IPS-18c (cell line): ENCODE measurements around the gene RPL21.
A peak's percentile ranks its signal among the peaks of the same experiment; 100 is the strongest.
"Not testable (repeated sequence)": the region's sequence is repeated elsewhere in the genome, so short reads cannot be mapped to it uniquely, and the experiment has no call there.

Experiments used
- H3K4me3 ChIP-seq: 2 replicates; pipeline ENCODE4 v1.7.0; 2013; ENCODE audit warnings: low read depth, mild to moderate bottlenecking, low read length, moderate library complexity; ENCODE audit not compliant: insufficient read depth
- H3K9me3 ChIP-seq: one replicate; pipeline ENCODE4 v1.6.1; 2013; ENCODE audit warnings: mild to moderate bottlenecking, low read length, moderate library complexity; ENCODE audit not compliant: control insufficient read depth, insufficient read depth

RPL21 gene

DNA sequence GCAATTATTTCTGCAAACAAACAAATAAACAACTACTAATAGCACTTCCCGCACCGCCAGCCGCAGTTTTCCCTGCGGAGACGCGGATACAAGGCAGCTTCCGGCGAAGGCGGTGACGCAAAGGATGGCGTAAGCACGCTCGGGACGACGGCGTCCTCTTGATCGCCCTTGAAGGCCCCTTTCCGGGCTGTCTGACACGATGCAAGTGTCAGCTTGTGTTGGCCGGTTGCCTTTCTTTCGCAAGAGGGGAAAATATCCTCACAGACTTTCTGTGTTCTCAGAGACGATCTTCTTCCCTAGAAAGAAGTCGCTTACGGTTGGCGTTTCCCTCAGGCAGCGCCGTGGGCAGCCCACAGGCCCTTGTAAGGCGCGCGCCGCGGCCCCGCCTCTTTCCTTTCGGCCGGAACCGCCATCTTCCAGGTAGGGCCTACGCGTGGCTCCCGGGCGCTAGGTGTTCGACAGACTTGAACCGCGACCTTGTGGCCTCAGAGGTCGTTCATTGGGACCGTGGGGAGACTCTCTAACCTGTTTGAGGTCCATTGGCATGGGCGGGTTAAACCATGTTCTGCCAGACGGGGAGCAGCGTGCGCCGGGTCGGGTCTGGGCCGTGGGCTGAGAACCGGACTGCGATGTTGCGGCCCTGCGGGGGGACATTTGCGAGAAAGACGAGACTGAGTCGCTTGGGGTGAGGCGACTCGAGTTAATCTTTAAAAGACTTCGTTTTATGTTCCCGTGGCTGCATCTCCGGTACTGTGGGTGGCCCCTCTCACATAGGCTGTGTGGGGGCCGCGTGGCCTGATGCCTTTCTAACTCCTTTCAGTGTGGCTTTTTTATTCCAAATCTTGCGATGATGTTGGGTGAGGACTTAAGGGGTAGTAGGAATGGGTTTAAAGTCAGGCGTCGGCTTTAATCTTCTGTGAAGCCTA is at the start of gene RPL21:
RPL21 (plus strand) TSS at position 393 of the 926 bp plus-strand sequence. CDS start 2,219 bp downstream, outside the sequence.
- H3K4me3 ChIP-seq = peak within 1 kb of the TSS; percentile 97
- H3K9me3 ChIP-seq = no peaks in the 10 kb centered on the region

DNA sequence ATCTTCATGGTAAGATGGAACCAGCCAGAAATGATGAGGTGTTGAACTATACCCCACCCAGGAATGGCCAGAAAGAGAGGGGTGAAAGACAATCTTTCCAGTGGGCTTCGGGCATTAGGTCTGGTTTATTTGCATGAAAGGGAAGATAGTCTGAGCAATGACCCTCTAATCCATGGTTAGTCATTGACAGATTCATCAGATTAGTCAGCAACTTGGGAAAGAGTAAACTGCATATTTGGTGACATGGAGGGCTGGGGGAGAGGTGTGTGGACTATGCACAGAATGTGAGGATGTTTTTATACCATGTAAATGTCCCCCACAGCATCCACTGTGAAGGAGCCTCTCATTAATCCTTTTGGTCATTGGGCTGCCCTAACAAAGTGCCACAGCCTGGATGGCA is 49.7 kb upstream of the RPL21 start:
- H3K9me3 ChIP-seq = no peaks in the 10 kb centered on the region

GRCh38 chr13:27203186-27203585 is 48.2 kb upstream of the RPL21 start:
- H3K4me3 ChIP-seq = no peak overlapping the region
- H3K9me3 ChIP-seq = no peaks in the 10 kb centered on the region

More for the DNA sequence above, 49.7 kb upstream of the RPL21 start:
- no peak overlapping the region for H3K4me3 ChIP-seq

- no peaks in the 10 kb centered on the region for H3K9me3 ChIP-seq
- no peak overlapping the region for H3K4me3 ChIP-seq
These were observed 47.5 kb upstream of the RPL21 start for GRCh38 chr13:27203854-27204253.

DNA sequence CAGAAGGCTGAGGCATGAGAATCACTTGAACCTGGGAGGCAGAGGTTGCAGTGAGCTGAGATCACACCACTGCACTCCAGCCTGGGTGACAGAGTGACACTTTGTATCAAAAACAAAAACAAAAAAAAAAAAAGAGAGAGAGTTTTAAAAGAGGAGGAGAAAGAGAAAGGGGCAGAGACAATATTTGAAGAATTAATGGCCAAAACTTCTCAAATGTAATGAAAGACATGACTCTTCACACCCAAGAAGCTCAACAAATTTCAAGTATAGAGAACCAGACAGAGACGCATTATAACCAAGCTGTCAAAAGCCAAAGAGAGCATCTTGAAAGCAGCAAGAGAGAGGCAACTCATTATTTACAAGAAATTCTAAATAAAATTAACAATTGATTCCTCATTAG is 42.8 kb upstream of the RPL21 start:
- Histone ChIP-seq H3K9me3 (no peaks in the 10 kb centered on the region), H3K4me3 (no peak overlapping the region)

DNA sequence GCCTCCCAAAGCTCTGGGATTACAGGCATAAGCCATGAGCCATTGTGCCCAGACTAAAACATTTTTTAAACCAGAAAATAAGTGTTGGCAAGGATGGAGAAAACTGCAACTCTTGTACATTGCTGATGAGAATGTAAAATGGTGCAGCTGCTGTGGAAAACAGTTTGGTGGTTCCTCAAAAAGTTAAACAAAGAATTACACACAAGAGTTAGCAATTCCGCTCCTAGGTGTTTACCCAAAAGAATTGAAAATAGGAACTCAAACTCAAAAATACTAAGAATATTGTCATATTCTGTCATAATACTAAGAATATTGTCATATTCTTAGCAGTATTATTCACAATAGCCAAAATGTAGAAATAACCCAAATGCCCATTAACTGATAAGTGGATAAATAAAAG is 40.1 kb upstream of the RPL21 start:
- Histone ChIP-seq H3K9me3 (no peaks in the 10 kb centered on the region), H3K4me3 (no peak overlapping the region)

DNA sequence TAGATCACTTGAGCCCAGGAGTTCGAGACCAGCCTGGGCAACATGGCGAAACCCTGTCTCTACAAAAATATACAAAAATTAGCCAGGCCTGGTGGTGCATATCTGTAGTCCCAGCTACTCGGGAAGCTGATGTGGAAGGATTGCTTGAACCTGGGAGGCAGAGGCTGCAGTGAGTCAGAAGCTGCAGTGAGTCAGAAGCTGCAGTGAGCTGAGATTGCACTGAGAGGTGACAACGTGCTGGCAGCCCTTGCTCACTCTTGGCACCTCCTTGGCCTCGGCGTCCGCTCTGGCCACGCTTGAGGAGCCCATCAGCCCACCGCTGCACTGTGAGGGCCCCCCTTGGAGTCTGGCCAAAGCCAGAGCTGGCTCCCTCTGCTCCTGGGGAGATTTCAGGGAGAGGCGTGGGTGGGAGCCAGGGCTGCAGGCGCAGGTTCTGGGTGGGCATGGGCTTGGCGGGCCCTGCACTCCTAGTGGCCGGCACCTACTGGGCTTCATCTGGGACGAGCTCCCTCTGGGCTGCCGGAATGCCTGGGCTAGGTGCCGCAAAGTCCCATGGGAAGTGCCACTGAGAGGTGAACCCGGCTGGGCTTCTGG is 39.5 kb upstream of the RPL21 start:
- H3K4me3 ChIP-seq = no peak overlapping the region
- H3K9me3 ChIP-seq = no peaks in the 10 kb centered on the region

GRCh38 chr13:27213386-27213785 is 38.0 kb upstream of the RPL21 start:
- H3K9me3 ChIP-seq, H3K4me3 ChIP-seq: not testable (repeated sequence)

DNA sequence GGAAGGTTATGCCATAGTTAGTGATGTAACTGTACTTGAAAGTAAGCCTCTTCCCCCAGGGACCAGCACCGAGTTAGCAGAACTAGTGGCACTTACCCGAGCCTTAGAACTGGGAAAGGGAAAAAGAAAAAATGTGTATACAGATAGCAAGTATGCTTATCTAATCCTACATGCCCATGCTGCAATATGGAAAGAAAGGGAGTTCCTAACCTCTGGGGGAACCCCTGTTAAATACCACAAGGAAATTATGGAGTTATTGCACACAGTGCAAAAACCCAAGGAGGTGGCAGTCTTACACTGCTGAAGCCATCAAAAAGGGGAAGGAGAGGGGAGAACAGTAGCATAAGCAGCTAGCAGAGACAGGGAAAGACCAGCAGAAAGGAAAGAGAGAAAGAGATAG is 33.6 kb upstream of the RPL21 start:
- not testable (repeated sequence) for H3K4me3 ChIP-seq, H3K9me3 ChIP-seq

DNA sequence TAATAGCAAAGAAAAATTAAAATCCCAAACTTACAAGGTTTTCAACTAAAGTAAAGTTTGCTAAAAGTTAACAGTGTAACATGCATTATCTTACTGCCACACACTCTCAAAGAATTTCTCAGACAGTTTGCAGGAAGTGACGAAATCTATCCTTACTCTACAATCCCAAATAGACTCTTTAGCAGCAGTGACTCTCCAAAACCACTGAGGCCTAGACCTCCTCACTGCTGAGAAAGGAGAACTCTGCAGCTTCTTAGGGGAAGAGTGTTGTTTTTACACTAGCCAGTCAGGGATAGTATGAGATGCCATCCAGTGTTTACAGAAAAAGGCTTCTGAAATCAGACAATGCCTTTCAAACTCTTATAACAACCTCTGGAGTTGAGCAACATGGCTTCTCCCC is 32.5 kb upstream of the RPL21 start:
- H3K4me3 ChIP-seq, H3K9me3 ChIP-seq: not testable (repeated sequence)

DNA sequence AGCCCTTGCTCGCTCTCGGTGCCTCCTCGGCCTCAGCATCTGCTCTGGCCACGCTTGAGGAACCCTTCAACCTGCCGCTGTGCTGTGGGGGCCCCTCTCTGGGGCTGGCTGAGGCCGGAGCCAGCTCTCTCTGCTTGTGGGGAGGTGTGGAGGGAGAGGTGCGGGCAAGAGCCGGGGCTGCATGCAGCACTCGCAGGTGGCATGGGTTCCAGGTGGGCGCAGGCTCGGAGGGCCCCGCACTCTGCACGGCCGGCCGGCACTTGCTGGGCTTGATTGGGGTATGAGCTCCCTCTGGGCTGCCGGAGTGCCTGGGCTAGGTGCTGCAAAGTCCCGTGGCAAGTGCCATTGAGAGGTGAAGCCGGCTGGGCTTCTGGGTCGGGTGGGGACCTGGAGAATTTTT is 31.7 kb upstream of the RPL21 start:
- no peak overlapping the region for H3K4me3 ChIP-seq

DNA sequence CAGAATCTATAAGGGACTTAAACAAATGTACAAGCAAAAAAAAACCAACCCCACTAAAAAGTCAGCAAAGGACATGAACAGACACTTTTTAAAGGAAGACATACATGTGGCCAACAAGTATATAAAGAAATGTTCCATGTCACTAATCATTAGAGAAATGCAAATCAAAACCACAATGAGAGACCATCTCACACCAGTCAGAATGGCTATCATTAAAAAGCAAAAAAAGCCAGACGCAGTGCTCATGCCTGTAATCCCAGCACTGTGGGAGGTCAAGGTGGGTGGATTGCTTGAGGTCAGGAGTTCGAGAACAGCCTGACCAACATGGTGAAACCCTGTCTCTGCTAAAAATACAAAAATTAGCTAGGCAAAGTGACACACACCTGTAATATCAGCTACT is 29.3 kb upstream of the RPL21 start:
- H3K9me3 ChIP-seq, H3K4me3 ChIP-seq: not testable (repeated sequence)

More for the DNA sequence above, 31.7 kb upstream of the RPL21 start:
- H3K9me3 ChIP-seq = peaks cover 3% of the 10 kb centered on the region

DNA sequence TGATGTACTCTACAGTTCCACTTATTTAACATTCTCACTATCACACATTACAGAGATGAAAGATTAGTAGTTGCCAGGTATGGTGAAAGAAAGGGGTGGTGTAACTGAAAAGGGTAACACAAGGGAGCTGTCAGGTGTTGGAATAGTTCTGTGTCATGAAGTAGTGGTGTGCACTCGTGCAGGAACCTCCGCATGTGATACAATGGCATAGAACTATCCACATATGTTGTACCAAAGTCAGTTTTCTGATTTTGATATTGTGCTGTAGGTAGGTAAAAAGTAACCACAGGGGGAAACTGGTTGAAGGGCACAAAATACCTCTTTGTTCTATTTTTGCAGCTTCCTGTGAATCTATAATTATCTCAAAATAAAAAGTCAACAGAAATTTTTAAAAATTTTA is 24.4 kb upstream of the RPL21 start:
- H3K9me3 ChIP-seq = no peaks in the 10 kb centered on the region
- no peak overlapping the region for H3K4me3 ChIP-seq

DNA sequence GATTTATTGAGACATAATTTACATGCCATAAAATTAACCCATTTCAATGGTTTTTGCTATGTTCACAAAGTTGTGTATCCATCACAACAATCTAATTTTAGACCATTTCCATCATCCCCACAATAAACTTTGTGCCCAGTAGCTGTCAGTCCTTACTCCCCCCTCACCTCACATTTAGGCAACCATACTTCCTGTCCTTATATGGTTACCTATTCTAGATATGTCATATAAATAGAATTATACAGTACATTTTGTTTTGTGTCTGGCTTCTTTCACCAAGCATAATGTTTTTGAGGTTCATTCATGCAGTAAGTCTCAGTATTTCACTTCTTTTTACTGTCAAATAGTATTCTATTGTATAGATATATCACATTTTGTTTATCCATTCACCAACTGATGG is 23.2 kb upstream of the RPL21 start:
- Histone ChIP-seq H3K9me3 (no peaks in the 10 kb centered on the region), H3K4me3 (no peak overlapping the region)

DNA sequence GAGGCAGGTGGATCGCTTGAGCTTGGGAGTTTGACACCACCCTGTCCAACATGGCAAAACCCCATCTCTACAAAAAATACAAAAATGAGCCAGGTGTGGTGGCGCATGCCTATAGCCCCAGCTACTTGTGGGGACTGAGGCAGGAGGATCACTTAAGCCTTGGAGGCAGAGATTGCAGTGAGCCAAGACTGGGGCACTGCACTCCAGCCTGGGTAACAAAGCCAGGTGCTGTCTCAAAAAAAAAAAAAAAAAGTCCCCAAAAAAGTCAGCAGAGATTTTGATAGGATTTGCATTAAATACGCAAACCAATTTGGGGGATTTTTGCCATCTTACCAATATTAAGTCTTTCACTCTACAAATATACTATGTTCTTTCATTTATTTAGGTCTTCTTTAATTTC is 21.7 kb upstream of the RPL21 start:
- Histone ChIP-seq H3K9me3 (no peaks in the 10 kb centered on the region), H3K4me3 (no peak overlapping the region)

- Histone ChIP-seq H3K4me3 (no peak overlapping the region), H3K9me3 (no peaks in the 10 kb centered on the region)
These were observed 17.4 kb upstream of the RPL21 start for GRCh38 chr13:27233964-27234363.

DNA sequence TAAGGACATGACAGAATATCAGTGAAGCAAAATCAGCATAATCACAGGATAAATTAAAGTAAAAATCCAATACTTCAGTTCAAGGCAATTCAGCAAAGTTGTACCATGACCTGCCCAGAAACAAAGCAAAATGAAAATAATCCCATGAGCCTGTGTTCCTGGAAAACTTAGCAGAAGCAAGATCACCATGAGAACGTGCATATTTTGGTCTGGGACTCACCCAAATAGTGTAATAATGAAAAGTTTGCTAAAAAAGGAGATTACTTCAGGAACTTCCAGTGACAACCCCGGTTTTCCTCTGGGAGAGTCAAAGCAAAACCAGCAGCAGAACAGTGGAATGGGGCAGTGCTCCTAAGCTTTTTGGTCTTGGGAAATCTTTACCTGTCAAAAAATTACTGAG is 14.9 kb upstream of the RPL21 start:
- H3K4me3 ChIP-seq = no peak overlapping the region
- H3K9me3 ChIP-seq = no peaks in the 10 kb centered on the region

- Histone ChIP-seq H3K9me3 (no peaks in the 10 kb centered on the region), H3K4me3 (no peak overlapping the region)
These were observed 8.7 kb upstream of the RPL21 start for GRCh38 chr13:27242702-27243101.
